ENCODE results near the gene SRRM1.
"Not testable (repeated sequence)": the region's sequence is repeated elsewhere in the genome, so short reads cannot be mapped to it uniquely, and the experiment has no call there.

SRRM1 gene

GRCh38 chr1:24648919-24649318, 5.8 kb downstream of the SRRM1 start:
- DNase-seq, result no peak

DNA sequence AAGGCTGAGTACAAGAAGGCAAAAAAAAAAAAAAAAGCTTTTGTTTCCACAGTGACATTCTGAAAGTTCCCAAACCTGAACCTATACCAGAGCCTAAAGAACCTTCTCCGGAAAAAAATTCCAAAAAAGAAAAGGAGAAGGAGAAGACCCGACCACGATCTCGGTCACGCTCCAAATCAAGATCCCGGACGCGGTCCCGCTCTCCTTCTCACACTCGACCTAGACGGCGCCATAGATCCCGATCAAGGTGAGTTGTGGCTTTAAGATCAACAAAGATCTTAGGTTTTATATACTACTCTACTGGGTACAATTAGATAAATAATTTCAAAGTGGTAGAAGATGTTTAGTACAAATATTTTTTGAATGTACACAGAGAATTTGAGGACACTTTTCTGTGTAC, 9.3 kb downstream of the SRRM1 start:
- DNase-seq, result no peak

DNA sequence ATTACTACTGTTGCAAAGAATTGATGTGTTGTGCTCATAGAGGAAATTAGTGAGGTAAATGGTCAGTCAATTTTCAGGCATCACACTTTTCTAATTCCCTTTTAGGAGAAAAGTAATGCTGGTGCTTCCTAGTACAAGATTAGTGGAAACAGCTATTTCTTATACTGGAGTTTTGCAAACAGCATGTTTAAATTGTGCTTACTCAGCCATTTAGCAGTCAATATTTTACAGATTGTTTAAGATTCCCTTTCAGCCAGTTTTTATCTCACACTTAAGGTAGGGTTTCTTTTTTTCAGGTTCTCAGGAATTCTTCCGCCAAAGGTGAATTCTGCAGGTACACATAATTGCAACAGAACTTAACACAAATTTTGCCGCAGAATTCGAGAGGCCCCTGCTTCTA, 10.9 kb downstream of the SRRM1 start:
- DNase-seq, result no peak

DNA sequence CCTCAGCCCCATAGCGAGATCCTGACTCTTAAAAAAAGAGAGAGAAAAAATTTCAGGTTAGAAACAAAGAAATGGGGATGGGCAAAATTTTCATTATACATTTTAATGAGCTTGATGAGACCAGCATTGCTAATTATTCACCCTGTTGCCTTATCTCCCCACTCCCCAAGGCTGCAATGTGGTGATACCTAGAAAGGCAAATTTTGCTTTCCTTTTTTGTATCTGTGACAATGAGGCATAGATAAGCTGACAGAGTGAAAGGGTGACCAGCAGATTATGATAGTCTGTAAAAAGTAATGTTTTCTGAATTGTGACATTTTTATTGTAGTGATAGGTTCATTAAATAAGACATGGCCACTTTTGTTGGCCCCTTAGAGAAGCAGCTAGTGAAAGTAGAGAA, 12.9 kb downstream of the SRRM1 start:
- no peak for DNase-seq

- DNase-seq, result no peak
Observed at GRCh38 chr1:24657781-24658180, 14.7 kb downstream of the SRRM1 start.

GRCh38 chr1:24659166-24659904, 16.2 kb downstream of the SRRM1 start:
- DNase-seq, result no peak

DNA sequence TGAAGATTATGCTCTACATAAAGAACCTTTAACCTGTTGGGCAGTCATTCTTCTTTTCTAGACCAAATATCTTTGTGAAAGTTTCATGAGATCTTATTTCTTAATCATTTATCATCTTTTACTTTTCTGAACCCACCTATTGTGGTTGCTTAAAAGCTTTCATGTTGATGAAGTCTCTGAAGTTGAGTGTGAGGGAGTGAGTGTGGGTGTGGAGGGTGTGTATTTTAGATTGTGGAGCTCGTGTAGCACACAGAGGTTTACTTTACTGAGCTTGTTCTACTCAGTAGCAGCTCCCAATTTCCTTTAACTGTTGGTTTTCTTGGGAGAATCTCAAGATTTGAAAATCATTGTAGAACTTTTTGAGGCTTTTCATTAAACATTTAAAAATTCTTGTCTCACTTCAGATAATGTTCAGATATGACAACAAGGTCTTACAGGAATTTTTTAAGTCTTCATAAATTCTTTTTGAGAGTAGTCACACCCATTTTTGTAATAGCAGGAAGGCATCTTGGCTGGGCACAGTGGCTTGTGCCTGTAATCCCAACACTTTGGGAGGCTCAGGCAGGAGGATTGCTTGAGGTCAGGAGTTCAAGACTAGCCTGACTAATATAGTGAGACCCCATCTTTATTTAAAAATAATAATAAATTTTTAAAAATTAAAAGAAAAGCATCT, 17.0 kb downstream of the SRRM1 start:
- no peak for DNase-seq

GRCh38 chr1:24664507-24665033, 21.5 kb downstream of the SRRM1 start:
- DNase-seq, result no peak

GRCh38 chr1:24666794-24667193, 23.7 kb downstream of the SRRM1 start:
- DNase-seq, result no peak

GRCh38 chr1:24671372-24671771, 28.3 kb downstream of the SRRM1 start:
- DNase-seq, result not testable (repeated sequence)

DNA sequence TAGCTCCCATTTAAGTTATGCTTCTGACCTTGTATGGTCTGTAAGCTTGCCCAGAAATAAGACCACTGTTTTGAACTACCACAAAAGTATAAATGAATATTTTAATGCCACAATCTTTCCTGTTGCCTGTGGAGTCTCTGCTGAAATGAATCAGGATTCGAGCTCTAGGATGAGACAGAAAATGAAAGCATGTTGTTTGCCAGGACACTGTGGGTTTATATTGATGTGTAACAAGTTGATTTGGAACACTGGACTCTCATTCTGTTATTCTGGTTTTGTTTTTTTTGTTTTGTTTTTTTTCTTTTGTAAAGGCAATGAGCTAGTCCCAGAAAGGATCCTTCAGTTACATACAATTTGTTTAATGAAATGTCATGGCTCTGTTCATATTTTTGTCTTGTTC, 29.6 kb downstream of the SRRM1 start:
- DNase-seq, result not testable (repeated sequence)

- DNase-seq, result no peak
Observed at GRCh38 chr1:24673341-24673740, 30.2 kb downstream of the SRRM1 start.

GRCh38 chr1:24678421-24678820, 35.3 kb downstream of the SRRM1 start:
- DNase-seq, result not testable (repeated sequence)

GRCh38 chr1:24679725-24680124, 36.6 kb downstream of the SRRM1 start:
- no peak for DNase-seq

- no peak for DNase-seq
Observed at GRCh38 chr1:24683713-24684162, 40.6 kb downstream of the SRRM1 start.

DNA sequence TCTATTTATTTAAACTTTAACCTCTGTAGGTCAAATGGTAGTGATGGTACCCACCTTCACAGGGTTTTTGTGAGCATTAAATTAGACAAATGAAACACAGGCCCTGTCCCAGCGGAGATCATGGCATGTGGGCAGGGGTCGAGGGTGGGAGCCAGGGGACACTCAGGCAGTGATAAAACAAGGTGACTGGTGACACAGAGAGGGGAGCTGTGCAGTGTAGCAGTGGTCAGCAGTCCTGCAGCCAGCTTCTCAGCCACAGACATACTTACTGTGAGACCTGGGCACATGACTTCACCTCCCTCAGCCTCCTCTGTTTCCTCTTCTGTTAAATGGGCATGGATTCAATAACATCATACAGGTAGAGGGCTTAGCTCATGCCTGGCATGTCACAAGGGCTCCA, 44.9 kb downstream of the SRRM1 start:
- DNase-seq, result no peak

DNA sequence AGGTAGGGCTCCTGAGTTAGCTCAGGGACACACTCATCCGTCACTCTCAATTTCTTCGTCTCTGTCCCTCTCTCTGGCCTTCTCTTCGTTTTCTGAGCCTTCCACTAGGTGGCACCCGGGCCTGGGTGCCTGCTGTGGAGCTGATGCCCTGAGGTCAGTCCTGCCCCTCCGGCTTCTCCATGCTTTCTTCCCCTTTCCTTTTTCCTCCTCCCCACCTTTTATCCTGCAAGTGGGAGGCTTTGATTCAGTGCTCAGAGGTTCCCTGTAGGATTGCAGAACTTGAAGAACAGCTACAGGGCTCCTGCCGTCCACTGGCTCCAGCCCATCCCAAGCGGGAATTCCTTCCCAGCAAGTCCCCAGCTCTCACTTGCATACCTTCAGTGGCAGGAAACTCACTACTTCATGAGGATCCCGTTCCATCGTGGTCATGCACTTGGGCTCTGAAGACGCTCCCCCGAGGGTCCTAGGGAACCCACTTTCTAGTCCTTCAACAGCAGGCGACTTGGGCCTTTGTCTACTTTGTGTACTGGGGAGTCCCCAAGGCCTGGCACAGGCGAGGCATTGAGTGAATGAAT, 45.6 kb downstream of the SRRM1 start:
- DNase-seq, result no peak

DNA sequence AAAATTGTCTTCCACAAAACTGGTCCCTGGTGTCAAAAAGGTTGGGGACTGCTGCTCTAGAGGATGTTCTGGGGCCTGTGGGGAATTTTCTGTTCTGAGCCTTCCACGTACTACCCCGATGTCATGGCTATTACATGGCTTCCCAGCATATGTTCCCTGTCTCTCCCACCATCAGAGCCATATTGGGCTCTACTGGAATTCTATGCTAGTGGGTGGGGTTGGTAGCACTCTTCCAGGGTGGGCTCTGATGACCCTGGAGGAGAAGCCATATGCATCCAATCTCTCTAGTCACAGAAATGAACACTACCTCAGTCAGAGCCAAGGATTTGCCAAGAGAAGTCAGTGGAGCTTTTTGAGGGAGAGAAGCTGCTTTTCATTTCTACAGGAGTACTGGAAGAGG, 47.9 kb downstream of the SRRM1 start:
- no peak for DNase-seq

DNA sequence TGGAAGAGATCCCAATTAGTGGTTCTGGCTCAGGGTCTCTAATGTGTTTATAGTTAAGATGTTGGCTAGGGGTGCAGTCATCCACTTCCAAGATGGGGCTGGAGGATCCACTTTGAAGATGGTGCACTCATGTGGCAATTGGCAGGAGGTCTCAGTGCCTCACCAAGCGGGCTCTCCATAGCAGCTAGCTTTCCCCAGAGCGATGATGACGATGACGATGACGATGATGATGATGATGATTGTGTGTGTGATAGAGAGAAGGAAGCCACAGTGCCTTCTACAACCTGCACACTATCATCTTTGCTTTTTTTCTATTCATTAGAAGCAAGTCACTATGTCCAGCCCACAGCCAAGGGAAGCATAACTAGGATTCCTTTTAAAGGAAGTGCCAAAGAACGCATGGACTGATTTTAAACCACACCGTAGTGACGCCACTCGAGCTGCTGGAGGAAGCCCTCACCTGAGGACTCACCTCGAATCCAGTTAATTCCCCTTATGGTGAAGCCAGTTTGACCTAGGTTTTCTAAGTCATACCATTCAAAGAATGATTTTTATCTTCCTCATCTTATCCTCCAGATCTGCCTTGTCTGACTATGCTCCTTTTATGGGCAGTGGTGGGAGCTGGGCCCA, 49.4 kb downstream of the SRRM1 start:
- no peak for DNase-seq

DNA sequence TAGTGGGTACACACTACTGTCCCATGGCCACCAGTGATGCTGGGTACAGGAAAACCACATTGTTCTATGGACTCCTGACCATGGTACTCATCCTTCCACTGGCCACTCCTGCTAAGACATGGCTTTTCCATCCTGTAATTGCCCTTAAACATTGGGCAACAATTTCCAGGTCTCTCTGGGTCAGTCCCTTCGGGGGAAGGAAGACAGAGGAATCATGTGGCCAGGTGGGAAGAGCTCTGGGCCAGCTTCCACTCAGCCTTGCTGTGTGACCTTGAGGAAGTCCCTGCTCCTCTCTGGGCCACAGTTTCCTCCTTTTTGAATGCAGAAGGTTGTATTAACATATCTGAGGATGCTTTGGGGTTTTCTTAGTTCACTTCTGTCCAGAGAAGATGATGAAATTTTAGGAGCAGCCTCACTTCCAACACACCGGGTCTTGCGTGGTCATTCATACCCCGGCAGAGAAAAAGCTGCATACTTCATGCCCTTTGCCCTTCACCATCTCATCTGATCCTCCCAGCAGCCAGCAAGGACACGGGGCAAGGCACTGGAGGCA, 50.8 kb downstream of the SRRM1 start:
- DNase-seq, result no peak

GRCh38 chr1:24694380-24694843, 51.3 kb downstream of the SRRM1 start:
- DNase-seq, result no peak

- DNase-seq, result no peak
Observed at GRCh38 chr1:24695202-24695974, 52.3 kb downstream of the SRRM1 start.
